ENCODE data around the gene KDM4B. TPM values are rescaled to one million over a fixed set of nuclear protein-coding genes. Genes with fewer than 3 reads are reported as not detected.

KDM4B gene
- total and polyA plus RNA-seq, 9 of the 15 experiments (the other 6 are each of a cell fraction or from before 2014, with no cell fraction given), result 0.21 to 29.9 (median 7.3) TPM

GRCh38 chr19:5147074-5147977, 178.4 kb downstream of the KDM4B start (continued):
- TF ChIP-seq TCFL5 (CRISPR knock-in tag; conservative IDR thresholded peaks at IDR 0.05), result no peak

DNA sequence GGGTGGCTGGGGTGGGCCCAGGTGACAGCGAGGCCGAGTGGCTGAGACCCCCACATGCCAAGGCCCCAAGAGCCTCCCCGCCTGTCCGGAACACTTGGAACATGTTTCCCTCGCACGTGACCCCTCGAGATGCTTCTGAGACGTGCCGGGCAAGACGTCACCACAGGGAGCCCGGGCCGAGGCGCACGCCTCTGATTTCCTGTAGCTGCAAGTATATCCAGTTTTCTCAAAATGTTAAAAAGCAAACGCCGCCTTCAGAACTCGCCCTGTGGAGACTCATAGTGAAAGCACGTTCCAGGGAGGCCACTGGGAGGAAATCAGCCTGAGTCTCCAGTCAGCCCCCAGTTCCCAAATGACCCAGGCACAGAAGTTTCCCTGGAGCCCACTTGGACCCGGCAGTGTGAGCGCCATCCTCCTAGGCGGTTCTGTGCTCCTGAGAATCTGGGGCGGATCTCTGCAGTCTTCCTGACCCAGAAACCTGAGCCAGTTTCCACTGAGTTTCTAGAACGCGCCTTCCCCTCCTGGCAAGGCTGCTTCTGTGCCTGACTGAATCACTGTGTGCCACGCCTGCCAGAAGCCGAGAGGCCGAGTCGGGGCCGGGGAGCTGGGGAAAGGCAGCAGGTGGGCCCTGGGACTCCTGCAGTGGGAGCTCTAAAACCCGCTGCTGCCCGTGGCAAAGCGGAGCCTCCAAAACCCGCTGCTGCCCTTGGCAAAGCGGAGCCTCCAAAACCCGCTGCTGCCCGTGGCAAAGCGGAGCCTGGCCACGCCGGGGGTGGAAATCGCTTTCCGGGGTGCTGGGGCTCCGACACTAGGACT, 179.3 kb downstream of the KDM4B start:
- Histone ChIP-seq H3K36me3 (ENCODE audit: control insufficient read depth, insufficient read depth, low read length) (peaks cover 11% of the 10 kb centered on the region; the same call in 2 of the 3 replicates), H3K4me2 (ENCODE audit: insufficient read depth, low read length) (no peak overlapping the region), H4K20me1 (replicated peaks; ENCODE audit: control insufficient read depth, insufficient read depth, low read length) (no peaks in the 10 kb centered on the region), H2AFZ (ENCODE audit: low read depth, low read length) (no peak overlapping the region), H3K4me3 (no peak overlapping the region), H3K79me2 (ENCODE audit: control insufficient read depth, insufficient read depth, low read length) (no peaks in the 10 kb centered on the region), H3K9me3 (replicated peaks; ENCODE audit: control insufficient read depth, insufficient read depth, low read depth, low read length) (no peaks in the 10 kb centered on the region), H3K4me1 (replicated peaks in 1 of 2; ENCODE audit: control insufficient read depth in 2 of 2, insufficient read depth in 2 of 2, low read length in 2 of 2) (peaks cover 0 to 28% of the 10 kb centered on the region in 2 experiments; a peak in 2 of 5 replicates), H3K9ac (ENCODE audit: insufficient read depth in 1 of 2, low read depth in 2 of 2, low read length in 2 of 2) (no peak overlapping the region), H3K27me3 (ENCODE audit: control insufficient read depth in 2 of 2, insufficient read depth in 2 of 2, low read length in 2 of 2) (no peaks in the 10 kb centered on the region), H3K27ac (ENCODE audit: extremely low read depth, low read depth, low read length) (no peak overlapping the region), H3K9me1 (ENCODE audit: control insufficient read depth, insufficient read depth, low read length) (no peaks in the 10 kb centered on the region)
- intact Hi-C loops (cut with micrococcal nuclease), result no loop called here
- CTCF ChIA-PET (ENCODE audit: low intra/inter-chr PET ratio), result no interaction called here
- 90% methylated on average over 37 of the region's 42 CpGs for WGBS (ENCODE audit: insufficient coverage, low coverage, missing lambda C conversion rate)
- no peak for ATAC-seq
- no peak for DNase-seq (ENCODE audit: extremely low read depth in 1 of 4, low spot score in 3 of 4)
- FAIRE-seq, result no peak
- TF ChIP-seq POLR2G (IDR thresholded peaks at IDR 0.05; ENCODE audit: low read depth, low read length) (0 out of 2 replicates have a peak, but pooled peaks have one; percentile 25), MNT (conservative IDR thresholded peaks at IDR 0.05) (no peak), BHLHE40 (IDR thresholded peaks at IDR 0.05; ENCODE audit: low read length) (no peak), NFXL1 (CRISPR knock-in tag; IDR thresholded peaks at IDR 0.05) (no peak), MAFG (tag; conservative IDR thresholded peaks at IDR 0.05) (no peak), FOXJ3 (CRISPR knock-in tag; IDR thresholded peaks at IDR 0.05) (no peak)
- TF ChIP-seq, protein P1, sequence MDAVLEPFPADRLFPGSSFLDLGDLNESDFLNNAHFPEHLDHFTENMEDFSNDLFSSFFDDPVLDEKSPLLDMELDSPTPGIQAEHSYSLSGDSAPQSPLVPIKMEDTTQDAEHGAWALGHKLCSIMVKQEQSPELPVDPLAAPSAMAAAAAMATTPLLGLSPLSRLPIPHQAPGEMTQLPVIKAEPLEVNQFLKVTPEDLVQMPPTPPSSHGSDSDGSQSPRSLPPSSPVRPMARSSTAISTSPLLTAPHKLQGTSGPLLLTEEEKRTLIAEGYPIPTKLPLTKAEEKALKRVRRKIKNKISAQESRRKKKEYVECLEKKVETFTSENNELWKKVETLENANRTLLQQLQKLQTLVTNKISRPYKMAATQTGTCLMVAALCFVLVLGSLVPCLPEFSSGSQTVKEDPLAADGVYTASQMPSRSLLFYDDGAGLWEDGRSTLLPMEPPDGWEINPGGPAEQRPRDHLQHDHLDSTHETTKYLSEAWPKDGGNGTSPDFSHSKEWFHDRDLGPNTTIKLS (IDR thresholded peaks at IDR 0.05; ENCODE audit: borderline replicate concordance, low read depth), result no peak
- POLR2A ChIA-PET, result interaction anchor here (0.5 to 0.7 kb wide), 2 partner anchors 208 to 676 kb away, joined by 3 read pairs; no protein-coding TSS in a partner anchor
- in situ Hi-C loops (cut with MboI), result no loop called here
- BruUV-seq (replicated peaks), result no TSS peak
